ENCODE measurements around the gene AXL.
"Not testable (repeated sequence)": the region's sequence is repeated elsewhere in the genome, so short reads cannot be mapped to it uniquely, and the experiment has no call there.

Gene AXL

GRCh38 chr19:41276231-41276630 is 57.2 kb downstream of the AXL start:
- Histone ChIP-seq H3K4me2 (ENCODE audit: low read depth, low read length, poor library complexity, severe bottlenecking) (no peak overlapping the region), H3K9ac (ENCODE audit: low read depth, low read length, poor library complexity, severe bottlenecking) (no peak overlapping the region), H3K4me1 (ENCODE audit: insufficient read depth, low read length, poor library complexity, severe bottlenecking) (no peaks in the 10 kb centered on the region), H3F3A (ENCODE audit: low read depth) (no peaks in the 10 kb centered on the region), H3K4me3 (ENCODE audit: low read length, poor library complexity, severe bottlenecking) (no peak overlapping the region), H4K20me1 (ENCODE audit: insufficient read depth, low read length, poor library complexity, severe bottlenecking) (peaks cover 49% of the 10 kb centered on the region), H3K27me3 (ENCODE audit: insufficient read depth, low read length, poor library complexity, severe bottlenecking) (no peaks in the 10 kb centered on the region), H3K9me2 (replicated peaks; ENCODE audit: low read depth, low read length) (no peaks in the 10 kb centered on the region), H3K36me3 (ENCODE audit: insufficient read depth, low read length) (peaks cover 96% of the 10 kb centered on the region), H3K79me2 (ENCODE audit: insufficient read depth, low read length) (peaks cover 30% of the 10 kb centered on the region), H2AFZ (ENCODE audit: low read length) (no peak overlapping the region), H3K9me3 (ENCODE audit: insufficient read depth, low read depth, low read length) (no peaks in the 10 kb centered on the region)
- TF ChIP-seq EZH2phosphoT487 (IDR thresholded peaks at IDR 0.05; ENCODE audit: borderline replicate concordance) = no peak
- TF ChIP-seq, protein P1, sequence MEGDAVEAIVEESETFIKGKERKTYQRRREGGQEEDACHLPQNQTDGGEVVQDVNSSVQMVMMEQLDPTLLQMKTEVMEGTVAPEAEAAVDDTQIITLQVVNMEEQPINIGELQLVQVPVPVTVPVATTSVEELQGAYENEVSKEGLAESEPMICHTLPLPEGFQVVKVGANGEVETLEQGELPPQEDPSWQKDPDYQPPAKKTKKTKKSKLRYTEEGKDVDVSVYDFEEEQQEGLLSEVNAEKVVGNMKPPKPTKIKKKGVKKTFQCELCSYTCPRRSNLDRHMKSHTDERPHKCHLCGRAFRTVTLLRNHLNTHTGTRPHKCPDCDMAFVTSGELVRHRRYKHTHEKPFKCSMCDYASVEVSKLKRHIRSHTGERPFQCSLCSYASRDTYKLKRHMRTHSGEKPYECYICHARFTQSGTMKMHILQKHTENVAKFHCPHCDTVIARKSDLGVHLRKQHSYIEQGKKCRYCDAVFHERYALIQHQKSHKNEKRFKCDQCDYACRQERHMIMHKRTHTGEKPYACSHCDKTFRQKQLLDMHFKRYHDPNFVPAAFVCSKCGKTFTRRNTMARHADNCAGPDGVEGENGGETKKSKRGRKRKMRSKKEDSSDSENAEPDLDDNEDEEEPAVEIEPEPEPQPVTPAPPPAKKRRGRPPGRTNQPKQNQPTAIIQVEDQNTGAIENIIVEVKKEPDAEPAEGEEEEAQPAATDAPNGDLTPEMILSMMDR (conservative IDR thresholded peaks at IDR 0.05; ENCODE audit: low read length) = no peak

GRCh38 chr19:41278478-41278877 is 59.5 kb downstream of the AXL start:
- TF ChIP-seq EZH2phosphoT487 (IDR thresholded peaks at IDR 0.05; ENCODE audit: borderline replicate concordance) = no peak
- TF ChIP-seq, protein P1 (conservative IDR thresholded peaks at IDR 0.05; ENCODE audit: low read length) = no peak
- Histone ChIP-seq H3F3A (ENCODE audit: low read depth) (no peaks in the 10 kb centered on the region), H3K27me3 (ENCODE audit: insufficient read depth, low read length, poor library complexity, severe bottlenecking) (no peaks in the 10 kb centered on the region), H3K4me3 (ENCODE audit: low read length, poor library complexity, severe bottlenecking) (no peak overlapping the region), H3K36me3 (ENCODE audit: insufficient read depth, low read length) (peaks cover 94% of the 10 kb centered on the region), H4K20me1 (ENCODE audit: insufficient read depth, low read length, poor library complexity, severe bottlenecking) (peaks cover 34% of the 10 kb centered on the region), H3K9me2 (replicated peaks; ENCODE audit: low read depth, low read length) (no peaks in the 10 kb centered on the region), H2AFZ (ENCODE audit: low read length) (no peak overlapping the region), H3K4me1 (ENCODE audit: insufficient read depth, low read length, poor library complexity, severe bottlenecking) (no peaks in the 10 kb centered on the region), H3K9ac (ENCODE audit: low read depth, low read length, poor library complexity, severe bottlenecking) (no peak overlapping the region), H3K4me2 (ENCODE audit: low read depth, low read length, poor library complexity, severe bottlenecking) (no peak overlapping the region), H3K9me3 (ENCODE audit: insufficient read depth, low read depth, low read length) (no peaks in the 10 kb centered on the region), H3K79me2 (ENCODE audit: insufficient read depth, low read length) (peaks cover 7% of the 10 kb centered on the region)

DNA sequence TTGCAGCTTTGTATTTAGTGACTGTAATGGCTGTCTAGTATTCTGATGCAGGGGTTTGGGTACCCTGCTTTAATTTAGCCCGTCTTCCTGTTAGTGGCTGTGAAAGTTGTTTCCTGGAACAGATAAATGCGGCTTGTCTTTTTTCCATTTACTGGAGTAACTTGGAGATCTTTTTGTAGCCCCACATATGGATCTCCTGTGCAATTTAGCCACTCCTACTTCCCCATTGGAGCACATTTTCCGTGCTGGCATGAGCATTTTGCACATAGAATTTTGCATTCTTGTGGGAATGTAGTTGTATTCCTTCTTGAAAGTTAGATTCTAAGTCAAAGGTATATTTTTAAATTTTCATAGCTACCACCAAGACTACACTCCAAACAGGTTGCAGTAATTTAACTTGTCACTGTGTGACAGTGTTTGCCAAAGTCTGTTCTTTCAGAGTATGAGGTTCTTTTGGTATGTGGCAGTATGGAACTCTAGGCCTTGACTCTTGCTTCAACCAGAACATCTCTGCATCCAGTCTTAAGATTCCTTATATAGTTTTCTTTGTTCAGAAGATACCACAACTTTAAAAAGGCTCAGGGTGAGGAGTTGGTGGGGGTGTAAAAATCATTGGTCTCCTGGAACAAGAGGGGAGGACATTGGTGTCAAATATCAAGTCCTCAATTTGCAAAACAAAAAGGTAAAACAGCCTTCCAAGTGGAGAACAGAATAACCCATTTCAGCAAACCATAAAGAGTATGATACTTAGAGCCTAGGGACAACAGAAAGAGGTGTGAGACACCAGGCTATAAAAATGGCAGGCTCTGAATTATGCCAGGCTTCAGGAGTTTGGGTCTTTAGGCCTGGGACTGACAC is 69.9 kb downstream of the AXL start:
- peaks cover 23% of the 10 kb centered on the region; the same call in 1 of the 2 replicates for H3K79me2 ChIP-seq (ENCODE audit: insufficient read depth, low read length)
- no peaks in the 10 kb centered on the region for H3K27me3 ChIP-seq (ENCODE audit: insufficient read depth, low read length, poor library complexity, severe bottlenecking)
- no peaks in the 10 kb centered on the region for H3K9me2 ChIP-seq (replicated peaks; ENCODE audit: low read depth, low read length)
- H3K9me3 ChIP-seq (ENCODE audit: insufficient read depth, low read depth, low read length) = no peaks in the 10 kb centered on the region
- no peaks in the 10 kb centered on the region for H3F3A ChIP-seq (ENCODE audit: low read depth)
- peaks cover 90% of the 10 kb centered on the region for H3K36me3 ChIP-seq (ENCODE audit: insufficient read depth, low read length)
- no peak overlapping the region for H2AFZ ChIP-seq (ENCODE audit: low read length)
- no peak overlapping the region for H3K4me3 ChIP-seq (ENCODE audit: low read length, poor library complexity, severe bottlenecking)
- no peaks in the 10 kb centered on the region for H3K4me1 ChIP-seq (ENCODE audit: insufficient read depth, low read length, poor library complexity, severe bottlenecking)
- no peak overlapping the region for H3K4me2 ChIP-seq (ENCODE audit: low read depth, low read length, poor library complexity, severe bottlenecking)
- peaks cover 16% of the 10 kb centered on the region for H4K20me1 ChIP-seq (ENCODE audit: insufficient read depth, low read length, poor library complexity, severe bottlenecking)
- TF ChIP-seq, protein P1 (conservative IDR thresholded peaks at IDR 0.05; ENCODE audit: low read length) = no peak
- TF ChIP-seq EZH2phosphoT487 (IDR thresholded peaks at IDR 0.05; ENCODE audit: borderline replicate concordance) = no peak
- H3K9ac ChIP-seq (ENCODE audit: low read depth, low read length, poor library complexity, severe bottlenecking) = no peak overlapping the region

- not testable (repeated sequence) for H3K27me3 ChIP-seq (ENCODE audit: insufficient read depth, low read length, poor library complexity, severe bottlenecking); H3K9ac ChIP-seq (ENCODE audit: low read depth, low read length, poor library complexity, severe bottlenecking); H3K4me2 ChIP-seq (ENCODE audit: low read depth, low read length, poor library complexity, severe bottlenecking); H3K4me1 ChIP-seq (ENCODE audit: insufficient read depth, low read length, poor library complexity, severe bottlenecking); H3K9me2 ChIP-seq (replicated peaks; ENCODE audit: low read depth, low read length); H3K9me3 ChIP-seq (ENCODE audit: insufficient read depth, low read depth, low read length); H2AFZ ChIP-seq (ENCODE audit: low read length); H3F3A ChIP-seq (ENCODE audit: low read depth); H3K4me3 ChIP-seq (ENCODE audit: low read length, poor library complexity, severe bottlenecking)
- Histone ChIP-seq H4K20me1 (ENCODE audit: insufficient read depth, low read length, poor library complexity, severe bottlenecking) (peaks cover 13% of the 10 kb centered on the region), H3K36me3 (ENCODE audit: insufficient read depth, low read length) (peaks cover 91% of the 10 kb centered on the region), H3K79me2 (ENCODE audit: insufficient read depth, low read length) (peaks cover 23% of the 10 kb centered on the region; the same call in 1 of the 2 replicates)
These were observed 70.8 kb downstream of the AXL start for GRCh38 chr19:41289814-41290213.

Data from Loucy (cell line).